Psoas muscle (tissue), 8 donors: ENCODE results near the gene CENPB. TPM values are rescaled to one million over a fixed set of nuclear protein-coding genes. Genes with fewer than 3 reads are reported as not detected.
A peak's percentile ranks its signal among the peaks of the same experiment; 100 is the strongest.

ENCODE experiments used
- ATAC-seq, 4 donors: fragments of 200-7000 bp; cut with Tn5 transposase; one replicate each; pipeline ENCODE4 v1.9.1; 2020; ENCODE audit warnings: moderate library complexity in 3 of 4, mild to moderate bottlenecking in 2 of 4
- DNase-seq, 2 donors: peaks; one replicate each; pipeline ENCODE4 v3.0.0-alpha.2; 2020
- H3K27ac ChIP-seq: fragments of 200-600 bp; one replicate; pipeline ENCODE4 v1.8.0; 2022
- H3K27me3 ChIP-seq, 3 donors: fragments of 200-600 bp in 1 of 3; one replicate each; pipeline versions ENCODE4 v1.6.1 to v1.8.0; 2013 to 2022; ENCODE audit warnings: low read length in 2 of 3, mild to moderate bottlenecking in 2 of 3, moderate library complexity in 1 of 3; ENCODE audit not compliant: insufficient read depth in 3 of 3
- H3K36me3 ChIP-seq, 2 donors: fragments of 200-600 bp in 1 of 2; one replicate each; pipeline versions ENCODE4 v1.6.1 to v1.8.0; 2013 to 2022; ENCODE audit warnings: low read depth in 1 of 2, mild to moderate bottlenecking in 1 of 2, moderate library complexity in 1 of 2; ENCODE audit not compliant: insufficient read depth in 1 of 2
- H3K4me1 ChIP-seq: fragments of 200-600 bp; one replicate; pipeline ENCODE4 v1.8.0; 2022
- H3K4me3 ChIP-seq: fragments of 200-600 bp; one replicate; pipeline ENCODE4 v1.8.0; 2022; ENCODE audit warnings: mild to moderate bottlenecking
- H3K9me3 ChIP-seq: fragments of 200-600 bp; one replicate; pipeline ENCODE4 v1.8.0; 2022
- WGBS, 3 donors: extraction: QIAGEN DNeasy Blood & Tissue Kit; methylation state at CpG; one replicate each; pipeline versions ENCODE4 v1.1.6 to v1.1.7; 2013; 5-methylcytosine and 5-hydroxymethylcytosine counted together
- intact Hi-C, 2 donors: fragments of 100-400 bp; cut with DNase I; formaldehyde crosslinking; loops; one replicate each; pipeline versions ENCODE4 v1.11.0 to v1.14.2; 2022
- polyA plus RNA-seq, 3 donors: library from polyadenylated mRNA; stranded (reverse); fragments of 200-250 nt; gene quantifications; one replicate each; pipeline ENCODE4 v1.2.3, GENCODE V29; 2013
- total RNA-seq, 4 donors: library from RNA; stranded (reverse); fragmentation: NEBNext Ultra II Directional in 2 of 4; extraction: Animal tissue kit (Norgen Biotek cat#: 25700) in 2 of 4; gene quantifications; one replicate each; pipeline versions ENCODE4 v1.2.1 to v1.2.4, GENCODE V29; 2021 to 2023
- TF ChIP-seq, protein P1 (sequence below): fragments of 200-600 bp; IDR thresholded peaks from one replicate; pipeline ENCODE4 v1.8.0; 2022; ENCODE audit warnings: antibody characterized with exemption
- donor health status: healthy with polysubstance abuse.
- donor health status: DM: no; HTN: no; CAD: no; lungs with moderate emphysema.
- donor health status: Bipolar disorder and iron deficiency.
- donor health status: healthy.
- donor health status: DM: yes; HTN: yes; CAD: no.
- donor health status: DM: no; HTN: no; CAD: no.
- donor health status: DM: no; HTN: no; CAD: no.
- donor health status: DM: yes; HTN: yes; CAD: no.

The CENPB gene
- total and polyA plus RNA-seq, 7 donors: 74.3 to 144 (median 99.0) TPM

DNA sequence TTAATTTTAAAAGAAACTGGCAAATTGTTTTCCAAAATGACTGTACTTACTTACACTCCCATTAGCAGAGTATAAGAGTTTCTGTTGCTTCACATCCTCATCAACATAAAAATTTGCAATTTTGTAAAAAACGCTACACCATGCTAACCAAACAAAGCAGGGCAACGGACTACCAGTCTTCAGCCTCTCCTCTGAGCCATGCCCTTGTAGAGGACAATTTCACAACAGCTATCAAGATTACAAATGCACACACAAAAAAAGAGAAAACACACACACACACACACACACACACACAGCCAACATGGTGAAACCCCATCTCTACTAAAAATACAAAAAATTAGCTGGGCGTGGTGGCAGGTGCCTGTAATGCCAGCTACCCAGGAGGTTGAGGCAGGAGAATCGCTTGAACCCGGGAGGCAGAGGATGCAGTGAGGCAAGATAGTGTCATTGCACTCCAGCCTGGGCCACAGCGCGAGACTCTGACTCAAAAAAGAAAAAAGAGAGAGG lies 14.9 kb downstream of the CENPB start:
- Histone ChIP-seq H3K9me3 (no peaks in the 10 kb centered on the region), H3K4me3 (no peak overlapping the region), H3K36me3 (no peaks in the 10 kb centered on the region), H3K27me3 (peaks cover 0 to 2% (median 1%) of the 10 kb centered on the region in 3 donors), H3K27ac (no peak overlapping the region), H3K4me1 (peaks cover 10% of the 10 kb centered on the region)
- ATAC-seq: no peak
- WGBS, 3 donors: 83 to 86% (median 85%) methylated on average over 7 of the region's 7 CpGs
- TF ChIP-seq, protein P1, sequence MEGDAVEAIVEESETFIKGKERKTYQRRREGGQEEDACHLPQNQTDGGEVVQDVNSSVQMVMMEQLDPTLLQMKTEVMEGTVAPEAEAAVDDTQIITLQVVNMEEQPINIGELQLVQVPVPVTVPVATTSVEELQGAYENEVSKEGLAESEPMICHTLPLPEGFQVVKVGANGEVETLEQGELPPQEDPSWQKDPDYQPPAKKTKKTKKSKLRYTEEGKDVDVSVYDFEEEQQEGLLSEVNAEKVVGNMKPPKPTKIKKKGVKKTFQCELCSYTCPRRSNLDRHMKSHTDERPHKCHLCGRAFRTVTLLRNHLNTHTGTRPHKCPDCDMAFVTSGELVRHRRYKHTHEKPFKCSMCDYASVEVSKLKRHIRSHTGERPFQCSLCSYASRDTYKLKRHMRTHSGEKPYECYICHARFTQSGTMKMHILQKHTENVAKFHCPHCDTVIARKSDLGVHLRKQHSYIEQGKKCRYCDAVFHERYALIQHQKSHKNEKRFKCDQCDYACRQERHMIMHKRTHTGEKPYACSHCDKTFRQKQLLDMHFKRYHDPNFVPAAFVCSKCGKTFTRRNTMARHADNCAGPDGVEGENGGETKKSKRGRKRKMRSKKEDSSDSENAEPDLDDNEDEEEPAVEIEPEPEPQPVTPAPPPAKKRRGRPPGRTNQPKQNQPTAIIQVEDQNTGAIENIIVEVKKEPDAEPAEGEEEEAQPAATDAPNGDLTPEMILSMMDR: no peak
- DNase-seq: no peak
- intact Hi-C loops: no loop called here

DNA sequence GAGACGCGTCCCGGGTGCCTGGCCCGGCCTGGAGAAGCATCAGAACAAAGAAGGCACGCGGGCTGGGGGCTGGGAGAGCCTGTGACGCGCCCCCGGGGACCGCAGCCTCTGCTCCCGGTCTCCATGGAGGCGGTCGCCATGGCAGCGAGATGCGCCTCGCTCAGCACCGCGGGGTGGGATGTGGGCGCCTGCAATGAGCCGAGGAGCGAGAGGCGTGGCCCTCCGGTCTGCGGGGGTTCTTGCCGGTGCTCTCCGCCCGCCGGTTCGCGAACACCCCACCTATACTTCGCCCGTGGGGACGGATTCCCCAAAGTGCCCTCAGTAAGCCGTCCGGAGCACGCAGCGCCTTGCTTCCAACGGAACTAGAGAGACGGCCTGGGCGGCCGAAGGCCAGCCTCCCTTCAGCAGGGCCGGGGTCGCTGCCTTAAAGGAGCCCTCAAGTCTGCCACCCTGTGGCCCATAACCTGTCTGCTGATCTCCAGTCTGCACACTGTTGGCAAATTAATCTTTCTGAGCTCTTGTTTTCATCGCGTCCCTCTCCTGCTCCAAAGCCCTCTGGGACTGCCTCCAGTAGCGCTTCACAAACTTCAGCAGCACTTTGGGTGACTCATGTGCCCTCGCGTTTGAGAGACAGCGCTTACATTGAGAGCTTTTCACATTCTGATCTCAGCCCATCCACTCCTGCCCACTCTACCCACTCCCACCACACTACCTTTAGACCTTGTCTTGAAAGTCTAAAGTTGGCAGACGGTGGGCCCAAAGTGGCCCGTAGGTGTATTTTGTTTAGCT lies 18.0 kb downstream of the CENPB start:
- 2% methylated on average over 47 to 51 of the region's 51 CpGs for WGBS, 3 donors
- H3K9me3 ChIP-seq: no peaks in the 10 kb centered on the region
- no peaks in the 10 kb centered on the region for H3K36me3 ChIP-seq
- H3K27me3 ChIP-seq: no peaks in the 10 kb centered on the region
- peak; percentile 42 to 68 (median 56) for ATAC-seq
- H3K4me3 ChIP-seq: peak overlapping the region; percentile 85
- peaks cover 10% of the 10 kb centered on the region for H3K4me1 ChIP-seq
- intact Hi-C loops: loop anchor here in 1 of 2 donors (2.0 kb wide), 1 partner anchor 92 kb away; no protein-coding TSS in a partner anchor
- TF ChIP-seq, protein P1: peak; percentile 48
- peak; percentile 75 to 84 for DNase-seq
- H3K27ac ChIP-seq: peak overlapping the region; percentile 84

DNA sequence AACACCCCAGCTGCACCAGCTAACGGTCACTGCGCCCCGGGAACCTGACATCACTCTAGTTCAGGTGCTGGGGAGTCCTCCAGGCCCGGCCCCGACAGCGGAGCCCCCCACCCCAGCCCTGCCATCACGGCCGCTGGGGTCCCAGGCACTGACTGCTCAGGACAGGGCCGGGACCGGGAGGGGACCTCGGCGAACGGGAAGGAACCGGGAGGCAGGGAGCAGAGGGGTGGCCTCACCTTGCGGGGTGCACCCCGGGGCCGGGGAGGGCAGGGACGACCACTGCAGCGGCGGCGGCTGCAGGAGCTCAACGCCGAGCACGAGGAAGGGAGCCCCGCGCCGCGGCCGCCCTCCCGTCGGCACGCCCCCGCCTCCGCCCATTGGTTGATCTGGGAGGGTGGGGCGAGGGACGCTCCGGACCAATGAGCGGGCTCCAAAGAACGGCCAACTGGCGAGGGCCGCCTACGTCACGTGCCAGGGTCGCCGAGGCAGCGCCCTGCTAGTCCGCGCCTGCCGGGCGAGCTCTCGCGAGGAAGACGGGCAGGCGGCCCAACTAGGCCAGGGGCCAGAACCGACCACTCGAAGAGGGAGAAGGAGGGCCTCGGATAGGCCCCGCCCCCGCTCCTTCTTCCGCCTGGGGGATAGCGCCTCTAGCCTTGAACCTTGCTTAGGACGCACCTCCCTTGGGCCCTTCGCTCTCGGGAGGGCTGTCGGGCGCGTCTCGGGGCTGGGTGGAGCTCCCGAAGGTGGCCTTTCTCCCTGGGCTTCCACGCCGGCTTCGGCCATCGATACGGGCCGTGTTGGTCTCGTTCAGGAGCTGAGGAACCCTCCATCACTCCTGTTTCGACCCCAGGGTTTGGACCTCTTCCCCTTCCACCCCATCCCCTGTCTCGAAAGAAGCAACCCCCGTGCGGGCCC lies 18.9 kb downstream of the CENPB start, which contains the start of gene ADISSP:
TSS of gene ADISSP (minus strand) at position 327 of the 915 bp plus-strand sequence. CDS start 7,653 bp downstream, outside the sequence.
- H3K4me1 ChIP-seq: peaks cover 10% of the 10 kb centered on the region
- no peaks in the 10 kb centered on the region for H3K9me3 ChIP-seq
- DNase-seq (peak; percentile 99 to 100), ATAC-seq (peak; percentile 97 to 98 (median 98))
- WGBS, 3 donors: 0 to 1% (median 0%) methylated on average over 52 to 80 of the region's 80 CpGs
- no peaks in the 10 kb centered on the region for H3K27me3 ChIP-seq
- H3K36me3 ChIP-seq: no peaks in the 10 kb centered on the region
- intact Hi-C loops: loop anchor here in 1 of 2 donors (2.0 kb wide), 1 partner anchor 91 kb away; no protein-coding TSS in a partner anchor
- peak within 1 kb of the TSS; percentile 85 for H3K4me3 ChIP-seq
- TF ChIP-seq, protein P1: peak; percentile 4
- H3K27ac ChIP-seq: peak within 1 kb of the TSS; percentile 84

DNA sequence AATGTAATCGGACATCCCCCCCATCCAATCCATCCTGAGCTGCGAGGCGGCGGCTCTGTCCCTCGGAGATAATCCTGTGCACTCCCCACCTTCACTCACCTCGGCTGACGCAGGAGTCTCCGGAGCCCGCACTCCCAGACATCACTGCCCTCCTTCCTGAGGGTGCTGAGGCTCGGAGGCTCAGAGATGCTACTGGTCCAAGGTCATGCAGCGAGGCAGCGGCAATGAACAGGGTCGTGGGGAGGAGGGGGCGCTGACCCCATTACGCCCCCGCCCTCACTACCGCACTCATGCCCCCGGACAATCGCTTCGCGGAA lies 19.5 kb downstream of the CENPB start:
- 2 to 4% (median 3%) methylated on average over 20 to 21 of the region's 21 CpGs for WGBS, 3 donors
- H3K4me1 ChIP-seq: peaks cover 10% of the 10 kb centered on the region
- H3K36me3 ChIP-seq: no peaks in the 10 kb centered on the region
- peak overlapping the region; percentile 84 for H3K27ac ChIP-seq
- no peak for DNase-seq
- no peaks in the 10 kb centered on the region for H3K9me3 ChIP-seq
- TF ChIP-seq, protein P1: no peak
- H3K4me3 ChIP-seq: peak overlapping the region; percentile 85
- no peak for ATAC-seq
- intact Hi-C loops: no loop called here
- no peaks in the 10 kb centered on the region for H3K27me3 ChIP-seq
